Fibroblast of villous mesenchyme (primary cell): Measurements from ENCODE around the gene SRPX. TPM values are rescaled to one million over a fixed set of nuclear protein-coding genes. Genes with fewer than 3 reads are reported as not detected.

ENCODE experiments used
- DNase-seq: peaks from one replicate; pipeline ENCODE4 v3.0.0-alpha.2; 2010; ENCODE audit warnings: low read depth
- H3K4me3 ChIP-seq: 2 replicates; pipeline ENCODE4 v1.5.1; 2011; ENCODE audit warnings: low read depth, mild to moderate bottlenecking, low read length
- total RNA-seq: library from RNA; depleted of rRNA; stranded (reverse); fragments of >200 nt; gene quantifications from 2 replicates; pipeline ENCODE4 v1.2.3, GENCODE V29; 2012
- TF ChIP-seq, protein P1 (sequence below): IDR thresholded peaks from 2 replicates; pipeline ENCODE4 v1.5.1; 2012; ENCODE audit warnings: low read depth, mild to moderate bottlenecking, low read length; ENCODE audit not compliant: insufficient read depth

The SRPX gene
- total RNA-seq, 1 donor = 36.7 TPM

DNA sequence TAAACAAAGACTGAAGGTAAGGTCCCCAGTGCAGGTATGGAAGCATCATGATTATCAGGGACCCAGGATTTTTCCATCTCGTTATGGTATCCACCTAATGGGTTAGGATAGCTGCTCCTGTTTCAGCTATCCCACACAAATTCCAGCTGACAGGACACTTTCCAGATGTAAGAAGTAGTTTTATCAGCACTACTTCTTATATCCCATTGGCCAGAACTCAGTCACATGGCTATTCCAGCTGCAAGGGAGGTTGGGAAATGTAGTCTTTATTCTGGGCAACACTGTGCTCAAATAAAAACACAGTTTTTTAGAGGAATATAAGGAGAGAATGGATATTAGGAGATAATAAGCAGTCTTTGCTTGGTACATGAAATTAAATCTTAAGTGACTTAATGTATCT lies 96.7 kb downstream of the SRPX start:
- TF ChIP-seq, protein P1, sequence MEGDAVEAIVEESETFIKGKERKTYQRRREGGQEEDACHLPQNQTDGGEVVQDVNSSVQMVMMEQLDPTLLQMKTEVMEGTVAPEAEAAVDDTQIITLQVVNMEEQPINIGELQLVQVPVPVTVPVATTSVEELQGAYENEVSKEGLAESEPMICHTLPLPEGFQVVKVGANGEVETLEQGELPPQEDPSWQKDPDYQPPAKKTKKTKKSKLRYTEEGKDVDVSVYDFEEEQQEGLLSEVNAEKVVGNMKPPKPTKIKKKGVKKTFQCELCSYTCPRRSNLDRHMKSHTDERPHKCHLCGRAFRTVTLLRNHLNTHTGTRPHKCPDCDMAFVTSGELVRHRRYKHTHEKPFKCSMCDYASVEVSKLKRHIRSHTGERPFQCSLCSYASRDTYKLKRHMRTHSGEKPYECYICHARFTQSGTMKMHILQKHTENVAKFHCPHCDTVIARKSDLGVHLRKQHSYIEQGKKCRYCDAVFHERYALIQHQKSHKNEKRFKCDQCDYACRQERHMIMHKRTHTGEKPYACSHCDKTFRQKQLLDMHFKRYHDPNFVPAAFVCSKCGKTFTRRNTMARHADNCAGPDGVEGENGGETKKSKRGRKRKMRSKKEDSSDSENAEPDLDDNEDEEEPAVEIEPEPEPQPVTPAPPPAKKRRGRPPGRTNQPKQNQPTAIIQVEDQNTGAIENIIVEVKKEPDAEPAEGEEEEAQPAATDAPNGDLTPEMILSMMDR = no peak
- DNase-seq = peak; percentile 40

GRCh38 chrX:38117485-38117884 lies 103.2 kb downstream of the SRPX start:
- no peak overlapping the region for H3K4me3 ChIP-seq
- no peak for DNase-seq
- TF ChIP-seq, protein P1 = no peak

More for the DNA sequence above, 96.7 kb downstream of the SRPX start:
- H3K4me3 ChIP-seq = no peak overlapping the region

DNA sequence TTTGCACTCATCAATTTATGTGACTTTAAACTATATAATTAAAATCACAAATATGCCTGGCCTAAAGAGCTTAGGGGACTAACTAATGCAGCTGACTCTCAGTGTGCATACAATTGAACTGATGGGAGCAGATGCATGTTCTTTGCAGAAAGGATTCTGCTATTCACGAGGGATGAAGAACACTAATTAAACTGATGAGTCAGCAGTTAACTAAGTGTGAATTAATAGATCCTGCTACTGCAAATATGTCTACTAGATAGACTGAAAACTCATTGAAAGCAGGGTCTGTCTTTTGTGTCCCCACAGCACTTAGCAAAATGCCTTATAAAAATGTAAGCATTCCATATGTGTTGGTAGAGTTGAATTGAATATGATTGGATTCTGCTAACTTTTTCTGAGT lies 104.0 kb downstream of the SRPX start:
- TF ChIP-seq, protein P1 = no peak
- H3K4me3 ChIP-seq = no peak overlapping the region
- DNase-seq = no peak

DNA sequence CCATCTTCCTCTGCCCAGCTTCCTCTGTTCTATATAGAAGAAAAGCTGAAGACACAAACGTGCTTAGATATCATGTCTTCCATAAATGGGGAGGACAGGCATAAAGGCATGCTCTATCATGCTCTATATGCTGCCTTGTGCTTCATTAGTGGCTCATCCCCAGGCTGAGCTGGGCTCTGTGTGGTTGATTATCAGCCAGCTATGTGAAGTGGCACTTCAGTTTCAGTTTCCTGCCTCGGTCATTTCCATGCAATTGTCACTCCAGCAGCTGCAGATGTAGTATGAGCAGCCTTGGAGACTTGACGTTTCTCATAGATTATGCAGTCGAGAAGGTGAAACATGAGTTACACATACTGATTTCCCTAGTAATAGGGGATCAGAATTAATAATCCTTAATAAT lies 108.1 kb downstream of the SRPX start:
- no peak for DNase-seq
- TF ChIP-seq, protein P1 = no peak
- no peak overlapping the region for H3K4me3 ChIP-seq

DNA sequence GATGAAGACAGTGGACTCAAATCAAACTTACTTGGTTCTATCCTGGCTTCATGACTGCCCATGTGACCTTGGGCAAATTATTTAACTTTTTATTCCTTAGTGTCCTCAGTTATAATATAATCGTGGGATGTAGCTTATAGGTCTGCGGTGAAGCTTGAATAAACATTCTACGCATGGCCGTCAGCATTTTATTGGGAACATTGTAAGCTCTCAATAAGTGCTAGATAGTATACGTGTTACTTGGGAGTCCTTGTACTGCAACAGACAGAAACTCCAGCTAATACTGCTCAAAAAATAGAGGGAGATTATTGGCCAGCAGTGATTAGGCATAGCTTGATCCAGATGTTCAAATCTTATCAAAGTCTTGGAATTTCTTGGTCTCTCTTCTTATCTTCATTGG lies 109.5 kb downstream of the SRPX start:
- H3K4me3 ChIP-seq = no peak overlapping the region
- peak; percentile 75 for DNase-seq
- TF ChIP-seq, protein P1 = no peak

DNA sequence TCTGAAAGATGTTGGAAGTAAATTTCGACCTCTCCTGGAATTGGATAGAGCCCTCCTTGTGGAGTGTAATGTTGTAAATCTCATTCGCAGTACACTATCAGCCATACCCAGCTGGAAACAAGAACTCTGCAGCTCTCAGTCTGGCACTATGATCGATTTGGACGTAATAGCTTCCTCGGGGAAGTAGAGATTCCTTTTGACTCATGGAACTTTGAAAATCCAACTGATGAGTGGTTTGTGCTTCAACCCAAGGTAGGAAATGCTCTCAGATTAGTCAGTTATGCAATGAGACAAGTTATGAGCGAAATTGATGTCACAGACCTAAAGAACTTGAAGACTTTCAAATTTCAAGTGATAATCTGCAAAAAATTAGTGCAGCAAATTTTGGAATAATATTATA lies 110.4 kb downstream of the SRPX start:
- peak; percentile 13 for DNase-seq
- TF ChIP-seq, protein P1 = no peak
- no peak overlapping the region for H3K4me3 ChIP-seq
